Smooth muscle cell (in vitro differentiated cells): ENCODE results near the gene ZNF212. TPM values are rescaled to one million over a fixed set of nuclear protein-coding genes. Genes with fewer than 3 reads are reported as not detected.

ENCODE experiments used
- DNase-seq: peaks from one replicate; lab custom pipeline; 2025; ENCODE audit not compliant: unreplicated experiment; lab: John Stamatoyannopoulos, UW
- H2AFZ ChIP-seq: fragments of 200-600 bp; sonication (generic); 2 replicates; pipeline ENCODE4 v1.6.0; 2016; ENCODE audit warnings: antibody characterized with exemption, low read depth, mild to moderate bottlenecking
- H3F3A ChIP-seq: fragments of 200-600 bp; sonication (generic); 2 replicates; pipeline ENCODE4 v1.6.0; 2017; ENCODE audit warnings: antibody characterized with exemption, low read depth
- H3K27ac ChIP-seq: fragments of 200-600 bp; sonication (generic); 2 replicates; pipeline ENCODE4 v1.5.1; 2016; ENCODE audit warnings: low read depth, mild to moderate bottlenecking
- H3K27me3 ChIP-seq: fragments of 200-600 bp; sonication (generic); 2 replicates; pipeline ENCODE4 v1.6.1; 2016; ENCODE audit warnings: low read depth, mild to moderate bottlenecking
- H3K36me3 ChIP-seq: fragments of 200-600 bp; sonication (generic); 2 replicates; pipeline ENCODE4 v1.5.1; 2016; ENCODE audit warnings: low read depth
- H3K4me1 ChIP-seq: fragments of 200-600 bp; sonication (generic); 2 replicates; pipeline ENCODE4 v1.5.1; 2016; ENCODE audit warnings: low read depth
- H3K4me2 ChIP-seq: fragments of 200-600 bp; sonication (generic); 2 replicates; pipeline ENCODE4 v1.6.0; 2016; ENCODE audit warnings: mild to moderate bottlenecking
- H3K4me3 ChIP-seq: fragments of 200-600 bp; sonication (generic); 2 replicates; pipeline ENCODE4 v1.5.1; 2016; ENCODE audit warnings: mild to moderate bottlenecking
- H3K79me2 ChIP-seq: fragments of 200-600 bp; sonication (generic); 2 replicates; pipeline ENCODE4 v1.6.0; 2016; ENCODE audit warnings: low read depth, mild to moderate bottlenecking
- H3K9ac ChIP-seq: fragments of 200-600 bp; sonication (generic); 2 replicates; pipeline ENCODE4 v1.6.0; 2016; ENCODE audit warnings: low read depth
- H3K9me3 ChIP-seq: fragments of 200-600 bp; sonication (generic); replicated peaks from 2 replicates; pipeline ENCODE4 v1.5.1; 2016; ENCODE audit warnings: low read depth
- H4K20me1 ChIP-seq: fragments of 200-600 bp; sonication (generic); 2 replicates; pipeline ENCODE4 v1.6.0; 2016; ENCODE audit warnings: low read depth
- CTCF ChIP-seq: fragments of 200-600 bp; sonication (generic); IDR thresholded peaks from 2 replicates; pipeline ENCODE4 v1.5.1; 2017; ENCODE audit warnings: borderline replicate concordance, mild to moderate bottlenecking, antibody characterized with exemption; ENCODE audit not compliant: insufficient read depth, poor library complexity, severe bottlenecking
- WGBS: methylation state at CpG from one replicate; pipeline ENCODE4 v1.1.7; 2016; ENCODE audit warnings: low lambda C conversion rate; 5-methylcytosine and 5-hydroxymethylcytosine counted together
- polyA plus RNA-seq: library from polyadenylated mRNA; unstranded; fragments of >200 nt; fragmentation: Nextera tagmentation; extraction: Ambion mirVana; gene quantifications from 2 replicates; pipeline ENCODE4 v1.2.1, GENCODE V29; 2016
- total RNA-seq: library from RNA; depleted of rRNA; stranded (reverse); fragments of >200 nt; gene quantifications from 2 replicates; pipeline ENCODE4 v1.2.3, GENCODE V29; 2014

The ZNF212 gene
- total and polyA plus RNA-seq, 2 experiments from 2014 or later, result 4.6 to 7.7 TPM

GRCh38 chr7:149252378-149252777 is 12.9 kb downstream of the ZNF212 start:
- no peak overlapping the region for H2AFZ ChIP-seq
- no peaks in the 10 kb centered on the region for H3K27me3 ChIP-seq
- no peak for TF ChIP-seq CTCF
- no peaks in the 10 kb centered on the region for H3F3A ChIP-seq
- no peaks in the 10 kb centered on the region for H3K9me3 ChIP-seq
- H3K9ac ChIP-seq, result no peak overlapping the region
- 98% methylated on average over 2 of the region's 2 CpGs for WGBS
- H3K36me3 ChIP-seq, result peaks cover 4% of the 10 kb centered on the region
- no peak overlapping the region for H3K4me3 ChIP-seq
- DNase-seq, result no peak
- H3K4me2 ChIP-seq, result no peak overlapping the region
- no peak overlapping the region for H3K27ac ChIP-seq
- peaks cover 24% of the 10 kb centered on the region for H4K20me1 ChIP-seq
- H3K4me1 ChIP-seq, result no peaks in the 10 kb centered on the region
- peaks cover 14% of the 10 kb centered on the region for H3K79me2 ChIP-seq

- Histone ChIP-seq H3K4me2 (no peak overlapping the region), H2AFZ (no peak overlapping the region), H3K4me1 (no peaks in the 10 kb centered on the region), H3K27me3 (no peaks in the 10 kb centered on the region), H3K9me3 (no peaks in the 10 kb centered on the region), H3K4me3 (no peak overlapping the region), H4K20me1 (peaks cover 11% of the 10 kb centered on the region), H3F3A (no peaks in the 10 kb centered on the region), H3K79me2 (peaks cover 6% of the 10 kb centered on the region), H3K9ac (no peak overlapping the region), H3K27ac (no peak overlapping the region), H3K36me3 (peaks cover 4% of the 10 kb centered on the region)
- 95% methylated on average over 7 of the region's 7 CpGs for WGBS
- no peak for TF ChIP-seq CTCF
- DNase-seq, result no peak
Observed at GRCh38 chr7:149253665-149254064, 14.2 kb downstream of the ZNF212 start.

GRCh38 chr7:149254181-149254858 is 14.9 kb downstream of the ZNF212 start:
- no peak overlapping the region for H3K4me2 ChIP-seq
- no peak overlapping the region for H3K4me3 ChIP-seq
- no peak overlapping the region for H3K9ac ChIP-seq
- H4K20me1 ChIP-seq, result peaks cover 5% of the 10 kb centered on the region
- no peak for DNase-seq
- H3K36me3 ChIP-seq, result peaks cover 4% of the 10 kb centered on the region
- WGBS, result 97% methylated on average over 16 of the region's 16 CpGs
- H2AFZ ChIP-seq, result no peak overlapping the region
- H3K79me2 ChIP-seq, result peaks cover 4% of the 10 kb centered on the region
- no peaks in the 10 kb centered on the region for H3K27me3 ChIP-seq
- no peak for TF ChIP-seq CTCF
- no peak overlapping the region for H3K27ac ChIP-seq
- no peaks in the 10 kb centered on the region for H3K9me3 ChIP-seq
- H3F3A ChIP-seq, result no peaks in the 10 kb centered on the region
- no peaks in the 10 kb centered on the region for H3K4me1 ChIP-seq

GRCh38 chr7:149255174-149255573 is 15.7 kb downstream of the ZNF212 start:
- WGBS, result 96% methylated on average over 5 of the region's 5 CpGs

More at GRCh38 chr7:149255174-149255573, 15.7 kb downstream of the ZNF212 start:
- H3K27ac ChIP-seq, result no peak overlapping the region
- no peaks in the 10 kb centered on the region for H3K79me2 ChIP-seq
- no peaks in the 10 kb centered on the region for H4K20me1 ChIP-seq
- DNase-seq, result no peak
- peaks cover 4% of the 10 kb centered on the region for H3K36me3 ChIP-seq
- no peaks in the 10 kb centered on the region for H3F3A ChIP-seq
- H2AFZ ChIP-seq, result no peak overlapping the region
- H3K27me3 ChIP-seq, result no peaks in the 10 kb centered on the region
- H3K4me1 ChIP-seq, result no peaks in the 10 kb centered on the region
- H3K9ac ChIP-seq, result no peak overlapping the region
- TF ChIP-seq CTCF, result no peak
- H3K4me2 ChIP-seq, result no peak overlapping the region
- no peaks in the 10 kb centered on the region for H3K9me3 ChIP-seq
- no peak overlapping the region for H3K4me3 ChIP-seq
